ENCODE measurements around the gene GTF2F2.
"Not testable (repeated sequence)": the region's sequence is repeated elsewhere in the genome, so short reads cannot be mapped to it uniquely, and the experiment has no call there.

The GTF2F2 gene

GRCh38 chr13:45180713-45181601 lies 60.6 kb downstream of the GTF2F2 start:
- no peak for DNase-seq

GRCh38 chr13:45184693-45185092 lies 64.4 kb downstream of the GTF2F2 start:
- DNase-seq, result no peak

- DNase-seq, result peak; percentile 39
Observed at GRCh38 chr13:45185286-45185685, 65.0 kb downstream of the GTF2F2 start.

GRCh38 chr13:45189077-45189476 lies 68.8 kb downstream of the GTF2F2 start:
- not testable (repeated sequence) for DNase-seq

GRCh38 chr13:45189511-45189910 lies 69.2 kb downstream of the GTF2F2 start:
- DNase-seq, result peak; percentile 74

- no peak for DNase-seq
Observed at GRCh38 chr13:45191874-45192273, 71.6 kb downstream of the GTF2F2 start.

- DNase-seq, result peak; percentile 42
Observed at GRCh38 chr13:45194081-45194939, 74.0 kb downstream of the GTF2F2 start.

GRCh38 chr13:45195421-45195820 lies 75.1 kb downstream of the GTF2F2 start:
- no peak for DNase-seq

GRCh38 chr13:45196096-45196495 lies 75.8 kb downstream of the GTF2F2 start:
- DNase-seq, result no peak

GRCh38 chr13:45196622-45197021 lies 76.3 kb downstream of the GTF2F2 start:
- DNase-seq, result peak; percentile 41

- no peak for DNase-seq
Observed at GRCh38 chr13:45198041-45198440, 77.7 kb downstream of the GTF2F2 start.

GRCh38 chr13:45198924-45199323 lies 78.6 kb downstream of the GTF2F2 start:
- DNase-seq, result no peak

GRCh38 chr13:45199711-45200110 lies 79.4 kb downstream of the GTF2F2 start:
- no peak for DNase-seq

- no peak for DNase-seq
Observed at GRCh38 chr13:45200701-45201232, 80.5 kb downstream of the GTF2F2 start, which contains the start of gene KCTD4. Gene KCTD4, minus strand, starts transcription at chr13:45201045. Its CDS starts 6,478 bp downstream, at chr13:45194567.

GRCh38 chr13:45205124-45205523 lies 84.8 kb downstream of the GTF2F2 start:
- no peak for DNase-seq

GRCh38 chr13:45206340-45206739 lies 86.0 kb downstream of the GTF2F2 start:
- peak; percentile 95 for DNase-seq

- no peak for DNase-seq
Observed at GRCh38 chr13:45207319-45207718, 87.0 kb downstream of the GTF2F2 start.

- no peak for DNase-seq
Observed at GRCh38 chr13:45208132-45208531, 87.8 kb downstream of the GTF2F2 start.

- DNase-seq, result no peak
Observed at GRCh38 chr13:45209229-45209628, 88.9 kb downstream of the GTF2F2 start.

GRCh38 chr13:45215392-45216077 lies 95.2 kb downstream of the GTF2F2 start:
- DNase-seq, result peak; percentile 47

GRCh38 chr13:45216193-45216592 lies 95.9 kb downstream of the GTF2F2 start:
- DNase-seq, result no peak

- DNase-seq, result no peak
Observed at GRCh38 chr13:45218689-45219088, 98.4 kb downstream of the GTF2F2 start.
